RCC 7860 (cell line): ENCODE results near the gene COMMD1.
"Not testable (repeated sequence)": the region's sequence is repeated elsewhere in the genome, so short reads cannot be mapped to it uniquely, and the experiment has no call there.

Experiments used
- DNase-seq: peaks from one replicate; pipeline ENCODE4 v3.0.0-alpha.2; 2015; ENCODE audit warnings: low spot score
- FAIRE-seq: peaks from 2 replicates; lab custom pipeline; 2012; peaks lifted over from hg19 to GRCh38; lab: Jason Lieb, UNC

The COMMD1 gene

DNA sequence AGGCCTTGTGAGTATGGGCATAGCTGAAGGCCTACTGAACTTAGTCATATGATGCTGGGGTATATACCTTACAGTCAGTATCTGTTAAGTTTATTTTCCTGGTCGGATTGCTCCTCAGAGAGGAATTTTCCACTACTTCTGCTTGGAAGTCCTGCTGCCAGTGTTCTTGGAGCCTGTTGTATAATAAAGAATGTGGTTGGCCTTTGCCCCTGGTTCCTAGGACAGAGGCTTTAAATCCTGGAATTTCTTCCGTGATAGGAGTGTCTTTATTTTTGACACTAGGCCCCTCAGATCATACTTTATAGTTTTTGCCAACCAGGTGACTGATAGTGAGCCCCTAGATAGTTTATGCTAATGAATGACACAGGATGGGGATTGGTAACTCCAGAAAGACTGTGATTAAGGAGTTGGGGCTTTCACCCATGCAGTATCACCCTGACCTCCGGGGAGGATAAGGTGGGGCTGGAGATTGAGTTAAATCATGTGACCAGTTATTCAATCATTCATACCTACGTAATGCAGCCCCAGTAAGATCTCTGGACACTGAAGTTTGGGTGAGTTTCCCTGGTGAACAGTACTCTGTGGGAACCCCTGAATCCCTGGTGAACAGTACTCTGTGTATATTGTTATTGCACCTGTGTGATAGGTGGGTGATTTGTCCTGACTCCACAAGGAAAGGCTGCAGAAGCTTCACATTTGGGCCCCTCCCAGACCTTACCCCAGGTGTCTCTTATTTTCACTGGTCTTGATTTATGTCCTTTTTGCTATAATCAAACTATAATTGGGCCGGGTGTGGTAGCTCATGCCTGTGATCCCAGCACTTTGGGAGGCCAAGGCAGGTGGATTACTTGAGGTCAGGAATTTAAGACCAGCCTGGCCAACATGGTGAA is 56.9 kb downstream of the COMMD1 start:
- FAIRE-seq: no peak
- DNase-seq: no peak

DNA sequence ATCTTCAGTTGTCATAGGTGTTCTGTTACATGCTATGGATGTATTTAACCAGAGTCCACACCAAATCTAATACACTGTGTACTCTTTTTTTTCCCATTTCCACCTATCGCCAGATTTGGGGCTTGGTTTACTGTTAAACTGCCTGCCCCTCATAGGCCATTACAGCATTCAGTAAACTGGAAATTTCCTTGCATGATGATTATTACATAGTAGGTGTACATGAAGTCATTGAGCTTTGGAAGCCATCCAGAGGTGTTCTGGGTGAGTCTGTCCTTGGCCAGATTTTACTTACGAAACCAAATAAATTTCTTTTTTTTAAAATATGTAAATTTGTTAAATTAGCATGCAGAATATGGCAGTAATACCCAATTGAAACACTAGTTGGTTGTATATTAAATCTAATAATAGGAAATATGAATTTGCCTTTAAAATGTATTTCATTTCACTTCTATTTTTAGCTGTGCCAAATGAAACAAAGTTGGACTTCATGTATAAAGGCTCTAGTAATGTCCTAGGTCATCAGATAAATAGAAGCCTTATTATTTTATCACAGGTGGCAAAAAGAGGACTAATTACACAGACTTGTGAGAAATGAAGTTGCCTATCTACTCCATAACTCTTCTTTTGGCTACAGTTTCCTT is 60.7 kb downstream of the COMMD1 start:
- no peak for FAIRE-seq
- DNase-seq: no peak

DNA sequence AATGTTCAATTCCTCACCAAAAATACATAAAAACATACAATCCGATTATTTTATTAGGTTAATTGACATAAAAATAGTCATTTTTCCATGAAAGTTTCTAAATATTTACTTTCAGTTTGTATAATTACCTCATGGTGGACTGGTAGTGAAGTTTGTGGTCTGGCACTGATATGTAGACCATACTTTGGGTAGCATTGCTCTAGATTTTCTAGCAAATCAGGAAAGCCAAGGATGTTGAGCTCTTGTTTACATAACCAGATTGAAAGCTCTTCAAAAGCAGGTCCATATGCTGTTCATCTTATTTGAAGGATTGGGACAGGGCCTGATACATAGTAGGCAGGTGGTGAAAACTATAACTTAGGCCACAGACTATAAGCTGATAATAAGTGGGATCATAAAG is 61.8 kb downstream of the COMMD1 start:
- no peak for DNase-seq
- FAIRE-seq: no peak

DNA sequence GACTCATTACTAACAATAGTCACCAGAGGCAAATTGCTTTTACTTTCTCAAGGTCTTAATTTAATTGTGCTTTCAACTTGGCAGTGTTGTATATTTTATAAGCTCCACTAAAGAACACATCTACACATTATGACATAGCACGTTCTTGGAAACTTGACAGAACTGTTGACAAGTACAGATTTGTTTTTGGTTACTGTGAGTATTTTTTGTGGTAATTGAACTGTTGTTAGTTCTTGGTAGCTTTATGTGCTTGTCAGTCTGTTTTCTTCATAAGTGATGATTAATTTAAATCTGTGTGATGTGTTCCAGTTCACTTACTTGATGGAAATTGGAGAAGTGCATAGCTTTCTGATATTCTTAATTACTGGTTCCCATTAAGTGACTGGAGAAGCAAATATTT is 63.9 kb downstream of the COMMD1 start:
- FAIRE-seq (no peak), DNase-seq (no peak)

DNA sequence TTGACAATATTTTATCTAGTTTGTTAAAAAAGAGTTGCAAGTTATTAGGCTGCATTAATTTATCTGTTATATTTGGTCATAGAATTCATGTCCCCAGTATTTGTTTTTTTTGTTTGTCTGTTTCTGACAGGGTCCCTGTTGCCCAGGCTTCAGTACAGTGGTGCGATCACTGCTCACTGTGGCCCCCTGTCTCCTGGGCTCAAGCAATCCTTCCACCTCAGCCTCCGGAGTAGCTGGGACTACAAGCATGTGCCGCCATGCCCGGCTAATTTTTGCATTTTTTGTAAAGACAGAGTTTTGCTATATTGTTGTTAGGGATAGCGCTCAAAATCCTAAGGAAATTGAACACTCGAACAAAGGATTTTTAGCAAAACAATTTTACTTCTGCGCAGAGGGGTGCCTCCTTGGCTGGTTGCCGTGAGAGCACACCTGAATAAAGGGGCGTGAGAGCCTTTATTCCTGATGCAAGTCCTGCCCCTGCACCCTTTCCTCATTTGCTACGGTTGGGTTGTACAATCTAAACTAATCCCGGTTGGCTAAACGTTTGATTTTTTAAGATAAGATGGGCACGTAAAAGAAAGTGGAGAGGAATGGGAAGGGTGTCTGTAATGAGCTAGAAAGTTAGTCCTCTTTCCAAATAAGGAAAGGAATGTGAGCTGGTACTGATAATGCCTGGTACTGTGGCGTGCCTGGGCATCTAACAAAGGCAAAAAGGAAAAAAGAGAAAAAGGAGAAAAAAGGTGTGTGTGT is 65.5 kb downstream of the COMMD1 start:
- FAIRE-seq (no peak), DNase-seq (no peak)

DNA sequence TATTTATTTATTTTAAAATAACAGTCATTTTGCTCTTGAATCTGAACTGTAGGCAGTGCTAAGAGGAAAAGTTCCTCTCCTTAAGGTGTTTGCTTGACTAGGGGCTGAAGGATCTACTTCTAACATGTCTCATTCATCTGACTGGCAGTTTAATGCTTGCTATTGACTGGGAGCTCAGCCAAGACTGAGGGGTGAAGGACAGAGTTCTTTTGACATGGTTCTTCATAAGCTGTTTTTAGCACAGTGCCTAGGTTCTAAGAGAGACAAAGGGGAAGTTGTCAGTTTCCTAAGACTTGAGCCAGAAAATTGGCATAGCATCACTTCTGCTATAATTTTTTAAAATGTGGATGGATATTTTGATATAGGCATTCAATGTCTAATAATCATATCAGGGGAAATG is 73.0 kb downstream of the COMMD1 start:
- no peak for FAIRE-seq
- no peak for DNase-seq

DNA sequence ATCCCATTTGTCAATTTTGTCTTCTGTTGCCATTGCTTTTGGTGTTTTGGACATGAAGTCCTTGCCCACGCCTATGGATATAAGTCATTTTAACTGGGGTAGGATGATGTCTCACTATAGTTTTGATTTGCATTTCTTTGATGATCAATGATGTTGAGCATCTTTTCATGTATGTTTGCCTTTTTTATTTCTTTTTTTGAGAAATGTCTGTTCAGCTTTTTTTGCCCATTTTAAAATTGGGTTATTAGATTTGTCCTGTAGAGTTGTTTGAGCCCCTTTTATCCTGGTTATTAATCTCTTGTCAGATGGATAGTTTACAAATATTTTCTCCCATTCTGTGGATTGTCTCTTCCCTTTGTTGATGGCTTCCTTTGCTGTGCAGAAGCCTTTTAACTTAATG is 75.3 kb downstream of the COMMD1 start:
- DNase-seq (no peak), FAIRE-seq (no peak)

DNA sequence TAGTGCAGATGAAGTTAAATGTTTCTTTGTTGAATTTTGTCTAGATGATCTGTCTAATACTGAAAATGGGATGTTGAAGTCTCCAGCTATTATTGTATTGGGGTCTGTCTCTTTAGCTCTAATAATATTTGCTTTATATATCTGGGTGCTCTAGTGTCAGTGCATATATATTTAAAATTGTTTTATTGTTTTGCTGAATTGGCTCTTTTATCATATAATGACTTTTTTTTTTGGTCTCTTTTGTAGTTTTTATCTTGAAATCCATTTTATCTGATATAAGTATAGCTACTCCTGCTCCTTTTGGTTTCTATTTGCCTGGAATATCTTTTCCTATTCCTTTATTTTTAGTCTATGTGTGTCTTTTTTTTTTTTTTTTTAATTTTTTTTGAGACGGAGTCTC is 79.2 kb downstream of the COMMD1 start:
- FAIRE-seq (no peak), DNase-seq (no peak)

DNA sequence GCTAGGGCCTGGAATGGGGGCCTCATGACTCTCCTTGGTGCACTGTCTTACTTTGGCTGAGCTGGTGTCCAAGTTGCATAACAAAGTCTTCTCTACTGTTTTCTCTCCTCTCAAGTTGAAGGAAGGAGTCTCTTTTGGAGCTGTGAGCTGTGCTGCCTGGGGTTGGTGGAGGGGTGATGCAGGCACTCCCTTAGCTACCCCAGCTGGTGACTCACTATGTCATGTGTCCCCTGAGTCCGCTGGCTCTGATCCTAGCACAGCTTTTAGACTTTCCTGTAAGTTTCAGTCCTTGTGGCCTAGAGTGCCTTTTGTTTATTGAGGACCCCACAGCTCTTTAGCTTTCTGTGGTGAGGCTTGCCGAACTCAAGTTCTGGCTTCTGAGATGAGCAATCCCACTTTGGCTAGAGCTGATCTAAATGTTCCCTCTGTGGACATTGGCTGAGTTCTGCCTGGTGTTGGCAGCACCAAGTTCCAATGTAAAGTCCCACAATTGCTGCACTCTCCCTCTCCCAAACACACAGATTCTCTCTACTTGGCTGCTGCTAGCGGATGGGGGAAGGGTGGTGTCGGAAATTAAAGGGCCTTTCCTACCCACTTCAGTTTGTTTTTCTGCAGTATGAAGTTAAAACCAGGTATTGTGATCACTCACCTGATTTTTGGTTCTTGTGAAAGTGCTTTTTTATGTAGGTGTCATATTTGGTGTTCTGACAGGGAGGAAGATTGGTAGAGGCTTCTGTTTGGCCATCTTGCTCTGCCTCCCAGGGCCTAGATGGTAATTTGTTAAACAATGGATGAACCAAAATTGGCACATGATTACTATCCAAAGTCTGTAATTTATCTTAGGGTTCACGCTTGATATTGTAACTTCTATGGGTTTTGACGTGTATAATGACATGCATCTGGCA is 83.2 kb downstream of the COMMD1 start:
- FAIRE-seq (no peak), DNase-seq (no peak)

DNA sequence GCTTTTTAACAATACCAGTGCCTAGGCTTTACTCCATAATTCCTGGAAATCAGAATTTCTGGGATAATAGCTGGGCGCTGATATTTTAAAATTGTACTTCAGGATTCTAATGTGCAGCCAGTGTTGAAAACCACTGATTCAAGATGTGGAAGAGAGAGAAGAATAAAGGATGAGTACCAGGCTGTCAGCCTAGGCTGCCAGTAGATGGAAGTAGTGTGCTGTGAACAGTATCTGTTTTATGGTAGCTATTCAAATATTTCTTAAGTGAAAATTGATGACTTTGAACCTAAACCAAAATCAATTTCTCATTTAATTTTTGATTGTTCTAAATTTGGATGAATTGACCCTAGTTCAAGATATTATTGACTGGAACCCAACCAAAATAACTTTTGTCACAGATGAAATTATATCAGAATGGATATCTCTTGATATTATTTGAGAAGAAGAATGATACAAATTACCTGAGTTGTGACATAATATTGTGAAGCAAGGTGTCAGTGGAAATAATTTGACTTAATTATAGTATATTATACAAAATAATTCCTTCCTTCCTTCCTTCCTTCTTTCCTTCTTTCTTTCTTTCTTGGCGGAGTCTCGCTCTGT is 88.0 kb downstream of the COMMD1 start:
- FAIRE-seq (peak; percentile 47), DNase-seq (peak; percentile 39)

DNA sequence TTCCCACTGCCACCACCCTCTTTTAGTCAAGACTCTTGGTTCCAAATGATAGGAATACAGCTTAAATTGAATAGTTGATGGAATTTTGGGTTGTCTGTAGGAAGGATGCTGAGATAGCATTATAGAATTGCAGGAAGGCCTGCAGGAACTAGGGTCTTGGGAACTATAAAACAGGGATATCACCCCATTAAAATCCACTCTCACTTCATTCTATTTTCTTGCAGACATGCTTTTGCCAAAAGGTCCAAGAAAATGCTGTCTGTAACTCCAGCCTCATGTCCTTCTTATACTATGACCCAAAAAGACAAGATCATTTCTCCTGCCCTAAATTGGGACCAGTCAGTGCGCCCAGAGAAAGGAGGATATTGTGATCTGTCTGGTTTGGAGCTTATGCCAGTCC is 89.1 kb downstream of the COMMD1 start:
- DNase-seq: no peak
- no peak for FAIRE-seq

DNA sequence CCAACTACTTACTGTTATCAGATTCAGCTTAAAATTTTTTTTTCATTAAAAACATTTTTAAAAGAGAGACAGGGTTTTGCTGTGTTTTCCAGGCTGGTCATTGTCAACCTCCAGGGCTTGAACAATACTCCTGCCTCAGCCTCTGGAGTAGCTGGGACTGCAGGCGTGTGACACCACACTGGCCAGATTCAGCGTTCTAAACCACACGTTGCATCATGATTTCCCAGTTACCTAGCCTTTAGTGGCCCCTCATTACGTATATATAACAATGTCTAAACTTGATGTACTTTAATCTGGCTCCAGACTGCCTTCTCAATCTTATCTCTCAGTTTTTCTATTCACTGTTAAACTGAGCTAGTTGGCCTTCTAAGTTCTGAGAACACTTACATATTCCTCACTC is 89.6 kb downstream of the COMMD1 start:
- no peak for DNase-seq
- no peak for FAIRE-seq

DNA sequence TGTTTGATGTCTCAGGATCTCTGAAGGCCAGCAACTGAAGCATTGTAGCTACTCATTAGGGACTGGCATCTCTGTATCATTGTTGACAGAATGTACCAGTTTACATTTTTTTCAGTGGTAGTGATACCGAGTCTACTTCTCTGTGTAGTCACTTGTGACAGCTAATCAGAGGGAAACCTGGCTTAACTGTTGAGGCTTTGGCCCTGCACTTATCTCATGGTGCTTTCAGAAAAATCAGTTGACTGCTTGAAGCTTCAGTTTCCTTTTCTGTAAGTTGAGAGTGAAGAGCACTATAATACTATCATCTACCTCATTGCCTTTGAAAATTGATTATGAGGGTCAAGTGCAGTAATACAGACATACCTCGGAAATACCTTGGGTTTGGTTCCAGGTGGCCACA is 90.0 kb downstream of the COMMD1 start:
- no peak for DNase-seq
- no peak for FAIRE-seq

DNA sequence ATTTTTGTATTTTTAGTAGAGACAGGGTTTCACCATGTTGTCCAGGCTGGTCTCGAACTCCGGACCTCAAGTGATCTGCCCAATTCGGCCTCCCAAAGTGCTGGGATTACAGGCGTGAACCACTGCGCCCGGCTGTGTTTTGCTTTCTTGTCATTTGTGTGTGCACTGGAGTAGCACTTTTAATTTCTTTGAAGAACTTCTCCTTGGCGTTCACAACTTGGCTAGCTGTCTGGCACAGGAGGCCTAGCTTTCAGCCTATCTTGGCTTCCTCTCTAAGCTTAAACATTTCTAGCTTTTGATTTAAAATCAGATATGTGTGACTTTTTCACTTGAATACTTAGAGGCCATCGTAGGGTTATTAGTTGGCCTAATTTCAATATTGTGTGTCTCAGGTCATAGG is 93.0 kb downstream of the COMMD1 start:
- FAIRE-seq: no peak
- DNase-seq: no peak

DNA sequence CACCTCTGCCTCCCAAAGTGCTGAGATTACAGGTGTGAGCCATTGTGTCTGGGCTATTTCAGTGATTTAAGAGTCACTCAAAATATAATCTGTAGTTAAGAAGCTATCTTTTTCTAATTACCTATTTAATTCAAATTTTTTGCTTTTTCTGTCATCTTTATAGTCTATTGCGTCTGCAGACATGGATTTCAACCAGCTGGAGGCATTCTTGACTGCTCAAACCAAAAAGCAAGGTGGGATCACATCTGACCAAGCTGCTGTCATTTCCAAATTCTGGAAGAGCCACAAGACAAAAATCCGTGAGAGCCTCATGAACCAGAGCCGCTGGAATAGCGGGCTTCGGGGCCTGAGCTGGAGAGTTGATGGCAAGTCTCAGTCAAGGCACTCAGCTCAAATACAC is 95.1 kb downstream of the COMMD1 start:
- no peak for FAIRE-seq
- no peak for DNase-seq

DNA sequence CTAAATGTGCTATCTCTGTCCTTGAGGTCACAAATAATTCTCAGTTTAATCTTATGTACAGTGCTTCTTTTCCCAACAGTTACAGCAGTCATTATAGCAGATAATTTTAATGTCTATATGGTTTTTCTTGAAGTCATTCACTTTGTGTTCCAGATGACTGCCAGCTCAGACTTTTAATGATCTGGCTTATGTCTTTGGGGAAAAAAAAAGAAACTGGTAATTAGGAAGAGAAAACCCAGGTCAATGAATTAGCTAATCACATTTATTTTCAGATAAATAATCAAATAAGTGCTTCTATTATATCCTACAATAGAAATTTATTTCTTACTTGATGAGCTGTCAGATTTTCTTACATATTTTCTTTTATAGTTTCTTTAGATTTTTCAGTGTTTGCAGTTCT is 96.0 kb downstream of the COMMD1 start:
- FAIRE-seq: no peak
- DNase-seq: no peak

DNA sequence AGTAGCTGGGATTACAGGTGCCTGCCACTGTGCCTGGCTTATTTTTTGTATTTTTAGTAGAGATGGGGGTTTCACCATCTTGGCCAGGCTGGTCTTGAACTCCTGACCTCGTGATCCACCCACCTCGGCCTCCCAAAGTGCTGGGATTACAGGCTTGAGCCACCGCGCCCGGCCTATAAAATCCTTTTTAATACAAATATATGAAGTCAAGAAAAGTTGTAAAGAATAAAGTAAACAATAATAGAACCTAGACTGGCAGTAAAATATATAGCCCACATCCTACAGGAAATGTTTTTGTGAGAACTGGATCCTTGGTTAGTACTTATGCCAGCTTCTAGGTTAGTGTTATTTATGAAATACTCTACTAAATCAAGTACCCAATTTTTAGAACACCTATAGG is 99.0 kb downstream of the COMMD1 start:
- DNase-seq, FAIRE-seq: not testable (repeated sequence)

DNA sequence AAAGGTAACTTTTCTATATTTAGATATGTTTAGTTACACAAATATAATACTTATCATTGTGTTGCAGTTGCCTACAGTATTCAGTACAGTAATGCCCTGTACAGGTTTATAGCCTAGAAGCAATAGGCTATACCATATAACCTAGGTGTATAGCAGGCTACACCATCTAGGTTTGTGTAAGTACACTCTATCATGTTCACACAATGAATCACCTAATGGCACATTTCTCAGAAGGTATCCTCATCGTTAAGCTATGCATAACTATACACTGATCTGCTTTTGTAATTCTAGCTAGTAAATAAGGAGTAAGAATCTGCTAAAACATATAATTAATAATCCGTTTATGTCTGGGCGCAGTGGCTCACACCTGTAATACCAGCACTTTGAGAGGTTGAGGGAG is 102.1 kb downstream of the COMMD1 start:
- DNase-seq (no peak), FAIRE-seq (no peak)

DNA sequence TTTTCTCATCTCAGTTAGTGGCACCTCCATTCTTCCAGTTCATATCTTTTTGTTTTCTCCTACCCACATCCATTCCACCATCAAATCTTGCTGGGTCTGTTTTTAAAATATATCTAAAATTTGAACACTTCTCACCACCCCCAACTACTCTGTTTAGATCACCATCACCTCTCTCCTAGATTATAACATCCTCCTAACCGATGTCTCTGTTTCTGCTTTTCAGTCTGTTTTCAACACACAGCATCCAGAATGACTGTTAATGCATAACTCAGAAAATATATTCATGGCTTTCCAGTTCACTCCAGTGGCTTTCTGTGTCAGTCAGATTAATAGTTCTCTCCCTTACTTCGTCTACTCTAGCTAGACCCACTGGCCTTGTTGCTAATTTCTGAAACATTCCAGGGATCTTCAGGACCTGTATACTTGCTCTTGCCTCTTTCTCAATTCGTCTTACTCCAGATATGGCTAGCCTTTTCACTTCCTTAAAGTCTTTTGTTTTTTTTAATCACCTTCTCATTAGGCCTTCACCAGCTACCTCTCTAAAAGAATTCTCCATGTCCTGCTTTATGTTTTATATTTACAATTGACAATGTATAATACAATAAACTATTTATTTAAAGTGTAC is 105.3 kb downstream of the COMMD1 start:
- no peak for DNase-seq

DNA sequence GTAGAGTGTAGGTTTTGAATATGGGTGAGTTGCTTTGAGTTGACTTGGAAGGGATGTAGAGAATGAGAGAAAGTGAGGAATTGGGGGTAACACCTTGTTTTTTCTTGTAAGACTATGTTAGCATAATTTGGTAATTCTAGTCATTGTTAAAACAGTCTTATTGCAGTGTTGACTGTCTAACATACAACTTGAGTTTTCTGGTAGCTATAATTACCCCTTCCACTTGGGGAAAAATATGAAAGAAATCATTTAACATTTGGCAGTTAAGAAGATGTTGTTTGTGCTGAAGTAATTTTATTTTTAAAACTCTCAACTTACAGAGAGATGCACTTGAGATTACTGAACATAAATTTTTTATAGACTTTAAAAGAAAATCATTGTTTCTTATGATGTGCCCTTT is 108.2 kb downstream of the COMMD1 start:
- no peak for FAIRE-seq

More for the DNA sequence above, 105.3 kb downstream of the COMMD1 start:
- FAIRE-seq: no peak

More for the DNA sequence above, 108.2 kb downstream of the COMMD1 start:
- no peak for DNase-seq
